Glomerular visceral epithelial cell (primary cell): ENCODE results near the gene SF3B5.
"Not testable (repeated sequence)": the region's sequence is repeated elsewhere in the genome, so short reads cannot be mapped to it uniquely, and the experiment has no call there.

Experiments used
- DNase-seq: peaks from one replicate; pipeline ENCODE4 v3.0.0-alpha.2; 2016; ENCODE audit errors: extremely low spot score

SF3B5 gene

DNA sequence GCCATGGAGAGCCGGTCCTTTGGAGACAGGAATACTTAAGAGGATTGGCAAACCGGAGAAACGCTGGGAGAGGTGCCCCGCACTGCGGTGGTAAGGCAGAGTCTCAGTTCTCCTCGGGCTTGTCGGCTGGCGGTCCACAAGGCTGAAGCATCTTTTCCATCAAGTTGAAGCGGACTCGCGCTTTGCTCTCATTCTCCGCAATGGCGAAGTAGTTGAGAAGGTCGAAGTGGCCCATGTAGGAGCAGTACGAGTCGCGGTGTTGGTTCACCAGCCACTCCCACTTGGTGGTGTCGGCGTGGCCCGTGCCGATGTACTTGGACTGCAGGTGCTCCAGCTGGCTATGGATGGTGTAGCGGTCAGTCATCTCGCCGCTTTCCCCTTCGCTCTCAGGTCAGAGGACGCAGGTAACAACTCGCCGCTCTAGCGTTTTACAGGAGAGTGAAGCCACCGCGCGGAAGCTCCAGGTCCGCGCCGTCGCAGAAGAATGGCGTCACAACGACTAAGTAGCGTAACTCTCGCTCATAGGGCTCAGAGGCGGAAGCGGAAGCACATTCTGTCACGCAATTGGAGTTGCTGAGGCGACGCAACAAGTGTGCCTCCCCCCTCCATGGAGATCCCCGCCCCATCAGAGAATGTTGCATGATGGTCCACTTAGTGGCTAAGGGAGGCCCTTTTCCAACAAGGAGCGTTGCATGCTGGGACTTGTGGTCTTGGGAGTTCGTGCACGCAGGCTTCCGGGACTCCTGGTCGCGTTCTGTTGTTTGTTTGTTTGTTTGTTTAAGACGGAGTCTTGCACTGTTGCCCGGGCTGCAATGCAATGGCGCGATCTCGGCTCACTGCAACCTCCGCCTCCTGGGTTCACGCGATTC lies at the start of gene SF3B5:
Gene SF3B5 (minus strand): TSS at position 440 of the 869 bp plus-strand sequence. CDS start 76 bp downstream, at position 364.
- peak; percentile 99 for DNase-seq

DNA sequence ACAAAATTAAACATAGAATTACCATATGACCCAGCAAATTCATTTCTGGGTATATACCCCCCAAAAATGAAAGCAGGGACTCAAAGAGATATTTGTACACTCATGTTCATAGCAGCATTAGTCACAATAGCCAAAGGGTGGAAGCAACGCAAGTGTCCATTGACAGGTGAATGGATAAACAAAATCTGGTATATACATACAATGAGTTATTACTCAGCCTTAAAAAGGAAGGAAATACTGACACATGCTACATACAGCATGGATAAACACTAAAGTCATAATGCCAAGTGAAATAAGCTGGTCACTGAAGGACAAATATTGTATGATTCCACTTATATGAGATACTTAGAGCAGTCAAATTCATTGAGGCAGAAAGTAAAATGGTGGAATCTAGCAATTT lies 49.6 kb upstream of the SF3B5 start:
- no peak for DNase-seq

DNA sequence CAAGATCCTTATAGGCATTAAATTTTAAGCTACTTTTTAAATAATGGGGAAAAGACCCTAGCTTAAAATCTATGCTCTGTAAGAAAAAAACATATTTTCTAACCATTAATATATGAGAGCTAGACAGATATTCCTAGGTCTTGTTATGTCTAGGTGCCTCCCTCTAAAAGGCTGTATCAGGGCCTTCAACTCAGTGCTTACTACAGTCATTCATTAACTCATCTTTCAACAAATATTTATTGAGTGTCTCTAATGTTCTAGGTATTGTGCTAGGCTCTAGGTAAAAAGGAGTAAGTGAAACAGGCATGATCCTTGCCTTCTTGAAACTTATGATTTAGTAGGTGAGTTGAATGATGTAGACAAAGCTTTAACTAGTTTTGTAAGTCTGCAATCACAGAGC lies 48.5 kb upstream of the SF3B5 start:
- DNase-seq: no peak

DNA sequence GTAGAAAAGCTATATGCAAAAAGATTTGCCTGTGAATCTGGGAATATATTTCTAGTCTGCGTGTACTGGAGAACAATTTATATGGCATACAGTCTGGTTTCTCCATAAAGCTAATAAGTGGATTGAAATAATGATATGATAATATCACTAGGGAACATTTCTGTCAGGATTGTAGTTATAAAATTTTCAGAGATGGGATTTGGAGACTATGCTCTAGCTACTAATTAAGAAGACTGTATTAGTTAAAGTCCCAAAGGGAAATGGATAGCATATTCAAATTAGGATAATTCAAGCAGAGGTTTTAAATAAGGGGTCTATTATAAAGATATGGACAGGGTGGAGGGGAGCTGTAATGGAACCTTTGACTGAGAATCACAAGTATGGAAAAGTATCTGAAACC lies 47.7 kb upstream of the SF3B5 start:
- DNase-seq: no peak

DNA sequence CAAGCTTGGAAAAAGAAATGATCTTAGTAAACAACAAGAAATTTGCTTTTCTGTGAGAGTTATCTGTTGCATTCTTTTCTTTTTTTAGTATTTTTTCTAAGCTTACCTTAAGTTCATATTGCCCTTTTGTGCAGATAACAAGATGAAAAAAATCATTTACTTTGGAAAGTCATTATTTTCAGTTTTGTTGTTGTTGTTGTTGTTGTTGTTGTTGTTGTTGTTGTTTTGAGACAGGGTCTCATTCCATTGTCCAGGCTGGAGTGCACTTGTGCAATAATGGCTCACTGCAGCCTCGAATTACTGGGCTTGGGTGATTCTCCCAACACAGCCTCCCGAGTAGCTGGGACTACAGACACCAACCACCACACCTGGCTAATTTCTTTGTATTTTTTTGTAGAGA lies 46.1 kb upstream of the SF3B5 start:
- no peak for DNase-seq

DNA sequence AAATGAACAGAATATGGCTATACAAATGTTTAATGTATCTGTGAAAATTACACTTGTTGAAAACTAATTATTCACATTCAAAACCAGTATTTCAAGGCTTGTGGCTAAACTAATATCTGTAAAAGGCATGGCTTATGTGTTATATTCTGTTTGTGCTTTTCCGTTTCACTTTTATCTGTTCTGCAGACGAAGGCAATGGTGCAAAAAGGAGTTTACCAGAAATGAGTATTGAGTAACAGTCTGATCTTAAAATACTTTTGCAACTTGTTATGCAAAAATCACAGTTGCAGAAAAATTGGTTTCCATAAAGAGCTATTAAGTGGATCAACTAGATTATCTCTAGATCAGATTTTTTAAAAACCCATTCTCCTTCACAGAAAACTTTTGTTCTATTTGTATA lies 45.5 kb upstream of the SF3B5 start:
- no peak for DNase-seq

DNA sequence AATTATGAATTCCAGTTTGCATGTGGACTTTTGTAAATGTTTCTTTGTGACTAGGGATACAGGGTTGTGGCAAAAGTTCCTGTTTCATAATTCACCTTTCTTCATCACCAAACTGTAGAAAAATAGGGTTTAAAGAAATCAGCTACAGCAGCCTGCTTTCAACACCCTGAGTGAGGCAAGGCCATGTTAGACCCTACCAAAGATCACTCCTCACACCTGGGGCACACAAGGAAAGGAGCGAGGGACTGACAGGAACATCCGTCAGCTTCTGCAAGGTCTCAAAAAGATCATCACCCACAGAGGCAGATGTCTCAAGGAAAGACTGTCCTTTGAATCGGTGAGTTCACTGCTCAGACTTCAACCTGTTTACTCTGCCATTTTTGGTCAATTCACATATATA lies 44.4 kb upstream of the SF3B5 start:
- DNase-seq: no peak

DNA sequence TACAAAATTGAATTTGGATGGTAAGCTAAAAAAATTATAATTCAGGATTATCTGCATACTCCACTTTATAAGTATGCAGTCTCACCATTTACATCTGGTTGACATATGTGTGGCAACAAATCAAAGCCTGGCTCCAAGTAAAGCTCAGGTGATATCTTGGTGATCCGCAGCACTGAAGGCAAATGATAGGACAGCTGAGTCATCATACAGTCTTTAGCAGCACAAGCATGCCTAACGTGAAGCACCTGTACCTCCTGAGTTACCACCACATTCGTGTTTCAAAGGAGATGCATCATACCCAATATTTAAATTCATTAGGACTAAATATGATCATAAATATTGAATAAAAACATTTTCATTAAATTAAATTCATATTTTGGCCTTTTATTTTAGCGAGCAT lies 43.2 kb upstream of the SF3B5 start:
- no peak for DNase-seq

DNA sequence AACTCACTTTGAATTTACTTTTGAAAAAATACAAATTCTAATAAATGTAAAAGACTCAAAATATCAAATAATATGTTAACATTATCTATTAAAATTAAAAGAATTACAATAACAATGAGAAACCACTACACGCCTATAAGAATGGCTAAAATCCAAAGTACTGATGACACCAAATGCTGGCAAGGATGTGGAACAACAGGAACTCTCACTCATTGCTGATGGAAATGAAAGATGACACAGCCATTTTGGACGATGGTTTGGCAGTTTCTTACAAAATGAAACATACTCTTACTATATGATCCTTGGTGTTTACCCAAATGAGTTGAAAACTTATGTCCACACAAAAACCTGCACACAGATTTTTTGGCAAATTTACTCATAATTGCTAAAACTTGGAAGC lies 39.4 kb upstream of the SF3B5 start:
- DNase-seq: no peak

DNA sequence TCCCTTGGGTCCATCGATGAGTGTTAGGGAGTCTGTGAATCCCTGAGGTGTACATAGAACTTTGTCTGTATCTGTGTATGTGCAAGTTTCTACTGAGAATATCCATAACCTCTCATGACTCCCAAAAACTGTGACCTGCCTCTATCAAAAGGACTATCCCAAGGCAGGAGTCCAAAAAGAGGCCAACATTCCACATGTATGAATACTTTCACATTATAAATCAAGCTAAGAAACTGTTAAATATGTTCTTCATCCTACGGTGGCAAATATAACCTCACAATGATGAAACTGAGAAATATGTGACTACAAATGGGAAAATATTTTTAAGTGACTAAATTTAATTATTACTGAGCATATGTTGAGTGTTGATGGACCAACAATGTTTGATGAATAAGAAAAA lies 38.8 kb upstream of the SF3B5 start:
- DNase-seq: no peak

DNA sequence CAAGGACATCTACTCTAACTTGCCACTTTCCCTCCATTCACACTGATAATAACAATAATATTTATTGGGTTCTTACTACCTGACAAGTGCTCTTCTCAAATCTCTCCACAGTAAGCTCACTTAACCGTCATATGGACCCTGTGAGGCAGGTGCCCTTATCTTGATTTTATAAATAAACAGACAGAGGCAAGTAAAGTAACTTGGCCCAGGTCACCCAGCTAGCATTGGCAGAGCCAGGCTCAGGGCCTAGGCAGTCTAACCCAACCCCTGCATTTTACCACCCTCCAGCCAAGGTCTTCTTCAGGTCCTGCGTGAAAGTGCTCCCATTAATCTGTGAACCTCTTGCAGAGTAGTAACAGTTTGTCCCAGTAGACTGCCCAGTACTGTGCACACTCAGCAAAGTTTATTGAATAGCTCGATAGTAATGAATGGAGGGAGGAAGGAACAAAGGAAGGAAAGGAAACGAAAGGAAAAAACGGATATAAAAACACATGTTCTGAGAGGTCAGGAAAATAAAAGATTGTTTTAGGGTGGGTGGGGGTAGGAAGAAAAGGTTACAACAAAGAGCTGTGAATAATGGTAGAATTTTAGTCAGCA lies 38.0 kb upstream of the SF3B5 start:
- DNase-seq: no peak

DNA sequence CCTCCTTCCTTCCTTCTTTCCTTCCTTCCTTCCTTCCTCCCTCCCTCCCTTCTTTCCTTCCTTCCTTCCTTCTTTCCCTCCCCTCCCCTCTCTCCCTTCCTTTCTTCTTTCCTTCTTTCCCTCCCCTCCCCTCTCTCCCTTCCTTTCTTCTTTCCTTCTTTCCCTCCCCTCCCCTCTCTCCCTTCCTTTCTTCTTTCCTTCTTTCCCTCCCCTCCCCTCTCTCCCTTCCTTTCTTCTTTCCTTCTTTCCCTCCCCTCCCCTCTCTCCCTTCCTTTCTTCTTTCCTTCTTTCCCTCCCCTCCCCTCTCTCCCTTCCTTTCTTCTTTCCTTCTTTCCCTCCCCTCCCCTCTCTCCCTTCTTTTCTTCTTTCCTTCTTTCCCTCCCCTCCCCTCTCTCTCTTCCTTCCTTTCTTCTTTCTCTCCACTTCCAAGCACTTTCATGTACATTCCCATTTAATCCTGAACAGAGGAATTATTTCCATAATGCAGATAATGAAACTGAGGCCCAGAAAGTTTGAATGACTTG lies 36.9 kb upstream of the SF3B5 start:
- DNase-seq: not testable (repeated sequence)

DNA sequence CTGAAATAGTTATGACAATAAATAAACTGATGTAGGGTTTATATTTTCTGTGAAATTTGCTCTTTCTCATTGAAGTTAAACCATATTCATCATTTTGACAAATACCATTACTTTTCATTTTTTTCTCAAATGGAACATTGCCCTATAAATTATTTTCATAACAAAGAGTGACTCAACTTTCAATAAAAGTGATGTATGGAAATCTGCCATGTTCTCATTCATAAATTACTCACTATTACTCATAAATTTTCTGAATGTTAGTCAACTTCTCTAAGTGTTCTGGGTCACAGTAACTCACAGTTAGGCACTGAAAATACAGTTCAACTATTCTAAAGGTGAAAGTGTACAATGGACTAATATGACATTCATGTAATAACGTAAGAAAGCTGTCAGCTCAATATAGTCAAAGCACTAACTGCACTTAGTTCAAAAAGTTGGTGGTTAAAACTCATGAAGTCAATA lies 35.9 kb upstream of the SF3B5 start:
- DNase-seq: no peak

DNA sequence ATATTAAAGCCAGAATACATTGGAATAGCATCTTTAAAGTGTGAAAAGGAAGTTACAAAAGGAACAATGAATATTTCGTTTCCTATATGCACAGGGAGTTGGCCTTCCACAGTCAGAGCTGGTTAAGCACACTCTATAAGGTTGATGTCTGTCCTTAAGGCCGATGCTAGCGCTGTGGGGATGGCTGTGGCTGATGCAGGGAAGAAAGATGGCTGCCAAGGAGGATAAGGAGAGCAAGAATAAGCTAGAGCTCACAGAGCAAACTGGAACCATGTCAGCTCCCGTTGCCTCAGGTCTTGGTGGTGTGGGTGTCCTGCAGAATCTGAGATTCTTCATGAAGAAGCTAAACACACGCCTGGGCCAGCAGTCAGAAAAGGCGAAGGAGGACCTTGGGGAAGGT lies 34.1 kb upstream of the SF3B5 start:
- no peak for DNase-seq

DNA sequence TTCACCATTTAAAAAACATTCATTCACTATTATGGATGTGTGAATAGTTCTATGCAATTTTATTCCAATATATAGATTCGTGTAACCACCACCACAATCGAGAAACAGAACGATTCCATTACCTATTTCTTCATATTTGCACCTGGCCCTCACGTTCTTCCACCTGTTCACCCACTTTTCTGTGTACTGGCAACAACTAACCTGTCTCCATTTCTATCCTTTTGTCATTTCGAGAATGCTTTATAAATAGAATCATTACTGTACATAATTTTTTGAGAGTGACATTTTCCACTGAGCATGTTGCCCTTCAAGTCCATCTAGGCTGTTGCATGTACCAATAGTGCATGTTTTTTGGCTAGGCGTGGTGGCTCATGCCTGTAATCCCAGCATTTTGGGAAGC lies 31.7 kb upstream of the SF3B5 start:
- no peak for DNase-seq

DNA sequence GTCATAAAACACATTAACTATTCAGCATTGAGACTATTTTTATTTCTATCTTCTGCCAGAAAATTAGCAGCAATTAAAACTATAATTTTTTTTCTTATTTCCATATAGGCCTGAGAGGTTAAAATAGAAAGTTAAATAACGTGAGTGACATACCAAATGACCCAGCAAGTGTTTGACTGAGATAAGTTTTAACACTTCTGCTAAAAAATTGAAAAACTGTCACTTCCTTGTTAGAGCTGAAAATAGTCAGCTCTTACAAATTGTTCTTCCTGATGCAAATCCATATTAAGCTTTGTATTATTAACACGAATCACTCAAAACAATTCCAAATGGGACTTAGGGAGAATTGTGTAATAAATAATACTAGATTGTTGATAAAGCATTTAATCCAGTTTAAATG lies 28.5 kb upstream of the SF3B5 start:
- no peak for DNase-seq

DNA sequence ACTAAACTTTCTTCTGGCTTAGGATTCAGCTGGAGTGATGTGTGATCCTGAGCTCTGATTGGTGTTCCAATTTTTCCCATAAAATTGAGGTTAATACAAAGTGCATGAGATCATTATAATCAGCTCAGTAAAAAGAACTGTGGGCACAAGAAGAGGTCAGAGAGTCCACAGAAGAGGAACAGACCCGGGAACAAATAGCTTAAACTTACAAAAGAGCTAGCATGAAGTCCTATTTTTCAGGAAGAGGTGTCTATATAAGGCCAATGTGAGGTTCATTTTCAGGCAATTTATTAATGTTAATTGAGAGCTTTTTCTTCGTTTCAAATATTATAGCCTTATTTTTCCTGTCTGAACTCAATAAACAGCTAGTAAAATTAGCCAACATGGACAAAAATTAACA lies 28.0 kb upstream of the SF3B5 start:
- DNase-seq: no peak

DNA sequence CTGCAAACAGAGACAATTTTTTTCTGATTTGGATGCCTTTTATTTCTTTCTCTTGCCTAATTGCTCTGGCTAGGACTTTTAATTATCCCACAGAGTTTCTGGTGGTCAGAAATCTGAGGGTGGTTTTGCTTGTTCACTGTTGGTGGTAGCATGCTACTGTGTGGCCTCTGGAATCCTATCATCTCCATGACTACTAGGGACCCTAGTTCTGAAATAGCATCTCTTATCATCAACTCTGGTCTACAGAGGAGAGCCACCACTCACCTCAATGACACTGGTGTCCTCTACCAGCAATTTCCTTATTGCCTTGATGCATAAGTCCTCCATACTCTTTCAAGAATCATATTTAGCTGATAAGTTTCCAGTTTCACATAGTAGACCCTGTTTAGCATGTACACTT lies 27.5 kb upstream of the SF3B5 start:
- DNase-seq: no peak

DNA sequence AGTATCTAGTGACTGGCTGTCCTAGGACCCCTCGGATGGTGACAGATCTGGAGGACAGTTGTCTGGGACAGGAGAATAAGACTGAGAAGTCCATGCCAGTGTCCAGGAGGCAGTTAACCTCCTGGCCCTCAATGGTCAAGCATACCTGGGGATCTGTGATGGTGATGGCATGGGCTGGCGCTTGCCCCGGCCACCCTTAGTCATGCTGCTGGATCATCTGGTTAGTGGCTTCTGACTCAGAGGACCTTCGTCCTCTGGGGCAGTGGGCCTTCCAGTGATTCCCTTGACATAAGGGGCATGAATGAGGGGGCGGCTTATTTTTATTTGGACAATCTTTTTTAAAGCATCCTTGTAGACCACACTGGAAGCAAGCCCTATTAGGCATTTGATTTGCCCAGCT lies 24.0 kb upstream of the SF3B5 start:
- no peak for DNase-seq

DNA sequence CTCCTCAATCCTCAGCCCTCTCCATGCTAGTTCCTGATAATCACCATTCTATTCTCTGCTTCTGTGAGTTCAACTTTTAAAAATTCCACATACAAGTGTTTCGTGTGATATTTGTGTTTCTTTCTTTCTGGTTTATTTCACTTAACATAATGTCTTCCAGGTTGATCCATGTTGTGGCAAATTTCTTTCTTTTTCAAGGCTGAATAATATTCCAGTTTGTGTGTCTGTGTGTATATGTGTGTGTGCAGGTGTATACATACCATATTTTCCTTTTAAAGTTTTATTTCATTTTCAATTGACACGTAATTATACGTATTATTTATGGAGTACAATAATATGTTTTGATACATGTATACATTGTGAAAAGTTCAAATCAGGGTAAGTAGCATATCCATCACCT lies 19.8 kb upstream of the SF3B5 start:
- DNase-seq: no peak

DNA sequence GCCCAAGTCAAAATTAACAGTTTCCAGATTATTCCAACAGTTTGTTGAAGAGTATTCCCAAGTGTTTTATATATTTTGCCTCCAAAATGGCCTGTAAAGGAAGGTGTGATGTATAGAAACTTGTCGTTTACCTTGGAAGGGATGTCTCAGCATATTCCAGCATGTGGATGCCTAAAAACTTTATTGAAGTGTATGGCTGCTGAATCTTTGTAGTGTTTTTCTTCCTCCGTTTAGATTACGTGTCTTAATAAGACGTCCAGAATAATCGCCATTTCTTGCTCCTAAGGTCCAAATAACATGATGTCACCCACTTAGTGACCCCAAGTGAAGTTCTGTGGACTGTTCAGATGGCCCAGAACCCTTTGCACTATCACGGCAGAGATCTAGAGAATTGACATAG lies 18.0 kb upstream of the SF3B5 start:
- DNase-seq: no peak

DNA sequence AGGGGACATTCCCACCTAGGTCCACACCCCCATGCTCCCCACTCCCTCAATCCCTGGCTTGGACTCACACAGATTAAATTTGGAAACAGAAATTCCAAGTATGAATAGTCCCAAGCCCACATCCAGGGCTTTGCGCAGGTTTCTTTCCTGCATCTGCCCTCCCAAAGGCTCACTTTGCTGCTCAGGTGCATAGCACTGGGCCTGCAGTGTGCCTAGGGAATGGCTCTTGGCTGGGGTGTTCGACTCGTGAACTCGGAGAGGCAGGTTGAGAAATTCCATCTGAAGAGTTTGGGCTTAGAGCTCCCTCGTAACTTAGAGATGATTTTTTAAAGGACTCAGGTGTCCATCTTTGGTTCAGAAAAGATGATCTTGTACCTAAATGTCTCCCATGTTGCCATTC lies 14.8 kb upstream of the SF3B5 start:
- no peak for DNase-seq

DNA sequence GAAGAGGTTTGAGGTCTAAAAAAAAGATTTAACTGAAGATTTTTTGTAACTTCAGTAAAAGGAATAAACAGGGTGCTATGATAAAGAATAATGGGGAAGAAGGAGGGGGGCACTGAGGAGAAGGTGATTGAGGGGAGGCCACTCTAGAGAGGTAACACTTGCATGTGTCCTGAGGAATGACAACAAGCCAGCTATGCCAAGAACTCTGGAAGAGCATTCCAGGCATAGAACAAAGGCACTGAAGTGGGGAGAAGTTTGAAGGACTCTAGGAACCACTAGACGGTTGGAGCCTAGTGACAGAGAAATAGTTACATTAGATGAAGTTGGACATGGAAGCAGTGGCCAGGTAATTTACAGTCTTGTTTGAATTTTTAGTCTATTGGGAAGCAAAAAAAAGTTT lies 10.8 kb upstream of the SF3B5 start:
- DNase-seq: peak; percentile 49
